Effector memory CD4-positive, alpha-beta T cell (primary cell): ENCODE measurements around the gene FEM1C.

Experiments used
- DNase-seq, 3 donors: peaks; one replicate each; pipeline ENCODE4 v3.0.0-alpha.2; 2020
- H3K27ac ChIP-seq: 2 replicates; pipeline ENCODE4 v1.7.0; 2013; ENCODE audit warnings: mild to moderate bottlenecking, low read length, moderate library complexity; ENCODE audit not compliant: insufficient read depth, poor library complexity, severe bottlenecking
- H3K27me3 ChIP-seq: replicated peaks from 2 replicates; pipeline ENCODE4 v1.7.0; 2013; ENCODE audit warnings: mild to moderate bottlenecking, low read length; ENCODE audit not compliant: insufficient read depth, control insufficient read depth, poor library complexity, severe bottlenecking
- H3K36me3 ChIP-seq: 2 replicates; pipeline ENCODE4 v1.7.0; 2013; ENCODE audit warnings: mild to moderate bottlenecking, low read length, moderate library complexity; ENCODE audit not compliant: control insufficient read depth, insufficient read depth
- H3K4me1 ChIP-seq: 2 replicates; pipeline ENCODE4 v1.7.0; 2013; ENCODE audit warnings: low read length, mild to moderate bottlenecking; ENCODE audit not compliant: control insufficient read depth, insufficient read depth, poor library complexity, severe bottlenecking
- H3K4me3 ChIP-seq: 2 replicates; pipeline ENCODE4 v1.7.0; 2013; ENCODE audit warnings: low read length, low read depth, mild to moderate bottlenecking; ENCODE audit not compliant: insufficient read depth, poor library complexity, severe bottlenecking
- H3K9me3 ChIP-seq: 2 replicates; pipeline ENCODE4 v1.7.0; 2013; ENCODE audit warnings: mild to moderate bottlenecking, low read length, moderate library complexity; ENCODE audit not compliant: control insufficient read depth
- total RNA-seq, 3 donors: gene quantifications; one replicate each; lab custom pipeline; 2026; lab: John Stamatoyannopoulos, UW

The FEM1C gene, protein sequence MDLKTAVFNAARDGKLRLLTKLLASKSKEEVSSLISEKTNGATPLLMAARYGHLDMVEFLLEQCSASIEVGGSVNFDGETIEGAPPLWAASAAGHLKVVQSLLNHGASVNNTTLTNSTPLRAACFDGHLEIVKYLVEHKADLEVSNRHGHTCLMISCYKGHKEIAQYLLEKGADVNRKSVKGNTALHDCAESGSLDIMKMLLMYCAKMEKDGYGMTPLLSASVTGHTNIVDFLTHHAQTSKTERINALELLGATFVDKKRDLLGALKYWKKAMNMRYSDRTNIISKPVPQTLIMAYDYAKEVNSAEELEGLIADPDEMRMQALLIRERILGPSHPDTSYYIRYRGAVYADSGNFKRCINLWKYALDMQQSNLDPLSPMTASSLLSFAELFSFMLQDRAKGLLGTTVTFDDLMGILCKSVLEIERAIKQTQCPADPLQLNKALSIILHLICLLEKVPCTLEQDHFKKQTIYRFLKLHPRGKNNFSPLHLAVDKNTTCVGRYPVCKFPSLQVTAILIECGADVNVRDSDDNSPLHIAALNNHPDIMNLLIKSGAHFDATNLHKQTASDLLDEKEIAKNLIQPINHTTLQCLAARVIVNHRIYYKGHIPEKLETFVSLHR
- total RNA-seq = 59.4 to 111 (median 77.8) reads per million in 3 donors

DNA sequence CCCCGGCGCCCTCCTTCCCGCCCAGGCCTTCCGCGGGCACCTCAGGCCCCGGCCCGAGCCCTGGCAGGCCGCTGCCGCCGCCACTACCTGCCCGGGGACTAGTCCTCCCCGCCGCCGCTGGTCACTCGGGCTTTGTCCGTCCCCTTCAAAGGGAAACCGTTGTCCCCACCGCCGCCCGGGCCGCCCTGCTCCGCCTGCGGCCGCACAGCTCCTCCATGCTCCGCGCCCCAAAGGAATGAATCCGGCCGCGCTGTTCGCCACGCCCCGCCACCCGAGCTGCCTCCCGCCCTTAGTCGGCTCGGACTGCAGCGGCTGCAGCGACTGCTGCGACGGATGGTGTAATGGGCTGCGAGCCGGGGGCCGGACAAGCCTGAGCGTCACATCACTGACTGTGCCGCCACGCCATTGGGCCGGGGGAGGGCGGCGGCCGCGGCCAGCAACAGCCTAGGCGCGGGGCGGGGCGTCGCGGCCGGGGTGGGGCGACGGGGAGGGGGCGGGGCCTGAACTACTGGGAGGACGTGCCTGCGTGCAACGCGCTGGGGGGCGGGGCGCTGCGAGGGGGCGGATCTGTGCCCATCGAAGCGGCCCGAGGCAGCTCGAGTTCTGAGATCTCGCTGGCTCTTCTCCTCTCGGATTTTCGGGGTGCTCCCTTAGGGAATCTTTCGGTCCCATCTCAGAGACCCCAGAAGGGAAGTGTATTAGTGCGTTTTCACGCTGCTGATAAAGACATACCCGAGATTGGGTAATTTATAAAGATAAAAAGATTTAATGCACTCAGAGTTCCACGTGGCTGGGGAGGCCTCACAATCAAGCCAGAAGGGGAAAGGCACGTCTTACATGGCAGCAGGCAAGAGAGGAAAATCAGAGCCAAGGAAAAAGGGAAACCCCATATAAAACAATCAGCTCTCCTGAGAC lies at the start of gene FEM1C:
Gene FEM1C, minus strand, starts transcription at position 340 of the 915 bp plus-strand sequence. CDS start 1,282 bp downstream, outside the sequence.
- H3K4me1 ChIP-seq = peaks cover 24% of the 10 kb centered on the region
- peaks cover 7% of the 10 kb centered on the region for H3K9me3 ChIP-seq
- H3K27ac ChIP-seq = peak within 1 kb of the TSS; percentile 94
- H3K36me3 ChIP-seq = no peaks in the 10 kb centered on the region
- DNase-seq = peak; percentile 92 to 94 (median 93)
- no peaks in the 10 kb centered on the region for H3K27me3 ChIP-seq
- peak within 1 kb of the TSS; percentile 98 for H3K4me3 ChIP-seq

- no peaks in the 10 kb centered on the region for H3K36me3 ChIP-seq
- no peaks in the 10 kb centered on the region for H3K27me3 ChIP-seq
- no peak overlapping the region for H3K4me3 ChIP-seq
- H3K4me1 ChIP-seq = no peaks in the 10 kb centered on the region
- no peak overlapping the region for H3K27ac ChIP-seq
- H3K9me3 ChIP-seq = no peaks in the 10 kb centered on the region
- no peak for DNase-seq
Measured at GRCh38 chr5:115589043-115589442, 44.5 kb upstream of the FEM1C start.

- Histone ChIP-seq H3K4me1 (no peaks in the 10 kb centered on the region), H3K27me3 (no peaks in the 10 kb centered on the region), H3K9me3 (no peaks in the 10 kb centered on the region), H3K4me3 (no peak overlapping the region), H3K36me3 (no peaks in the 10 kb centered on the region), H3K27ac (no peak overlapping the region)
- no peak for DNase-seq
Measured at GRCh38 chr5:115588640-115589039, 44.1 kb upstream of the FEM1C start.

DNA sequence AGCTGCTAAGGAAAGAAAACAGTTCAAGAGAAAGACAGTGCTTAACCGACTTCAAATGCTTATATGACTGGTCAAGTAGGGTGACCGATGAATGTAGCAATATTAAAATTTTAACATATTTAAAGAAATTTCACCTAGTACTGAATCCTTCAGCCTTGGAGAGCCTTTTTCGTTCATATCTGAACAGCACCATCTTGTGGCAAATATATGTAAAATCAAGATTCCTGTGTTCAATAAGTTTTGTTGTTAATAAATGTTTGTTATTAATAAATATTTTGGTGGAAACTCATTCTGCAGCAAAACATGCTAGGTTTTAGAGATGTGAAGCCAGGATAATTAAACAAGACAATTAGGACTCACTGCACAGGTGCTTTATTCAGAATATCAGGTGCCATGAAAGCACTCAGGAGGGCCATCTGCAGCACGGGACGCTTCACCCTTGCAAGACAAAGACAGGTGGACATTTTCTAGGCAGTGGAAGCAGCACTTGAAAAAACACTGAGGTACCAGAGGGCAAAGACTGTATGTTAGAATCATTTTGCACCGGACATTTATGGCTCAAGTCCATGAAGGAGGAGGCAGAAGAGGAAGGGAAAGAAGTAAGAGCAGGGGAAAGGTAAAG lies 42.1 kb upstream of the FEM1C start:
- DNase-seq = no peak
- H3K27me3 ChIP-seq = no peaks in the 10 kb centered on the region
- H3K4me1 ChIP-seq = no peaks in the 10 kb centered on the region
- H3K36me3 ChIP-seq = no peaks in the 10 kb centered on the region
- H3K4me3 ChIP-seq = no peak overlapping the region
- no peaks in the 10 kb centered on the region for H3K9me3 ChIP-seq
- H3K27ac ChIP-seq = no peak overlapping the region

- Histone ChIP-seq H3K27ac (no peak overlapping the region), H3K4me3 (no peak overlapping the region)
- no peak for DNase-seq
Measured at GRCh38 chr5:115585265-115585664, 40.7 kb upstream of the FEM1C start.

DNA sequence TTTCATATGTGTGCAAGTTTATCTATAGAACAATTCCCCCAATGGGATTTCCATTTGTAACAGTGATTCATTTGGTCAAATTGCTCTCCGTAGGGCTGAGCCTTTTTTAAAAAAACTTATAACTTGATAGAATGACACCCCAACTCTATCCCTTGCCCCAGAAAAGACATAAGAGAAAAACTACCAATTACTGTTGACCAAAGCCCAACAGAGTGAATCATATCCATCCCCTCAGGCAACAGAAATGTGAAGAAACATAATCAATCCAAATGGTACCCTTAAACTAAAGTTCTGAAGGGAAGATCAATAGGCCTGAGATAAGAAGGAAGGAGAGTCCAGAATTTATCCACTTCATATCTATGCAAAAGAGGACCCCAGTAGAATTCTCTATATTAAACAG lies 39.9 kb upstream of the FEM1C start:
- Histone ChIP-seq H3K4me1 (no peaks in the 10 kb centered on the region), H3K4me3 (no peak overlapping the region)

More at GRCh38 chr5:115585265-115585664, 40.7 kb upstream of the FEM1C start:
- Histone ChIP-seq H3K36me3 (no peaks in the 10 kb centered on the region), H3K4me1 (no peaks in the 10 kb centered on the region), H3K27me3 (no peaks in the 10 kb centered on the region), H3K9me3 (no peaks in the 10 kb centered on the region)

GRCh38 chr5:115583474-115583873 lies 38.9 kb upstream of the FEM1C start:
- no peaks in the 10 kb centered on the region for H3K36me3 ChIP-seq
- no peaks in the 10 kb centered on the region for H3K4me1 ChIP-seq
- no peaks in the 10 kb centered on the region for H3K27me3 ChIP-seq
- H3K27ac ChIP-seq = no peak overlapping the region
- DNase-seq = no peak
- H3K9me3 ChIP-seq = no peaks in the 10 kb centered on the region
- H3K4me3 ChIP-seq = no peak overlapping the region

More for the DNA sequence above, 39.9 kb upstream of the FEM1C start:
- no peak for DNase-seq
- Histone ChIP-seq H3K27me3 (no peaks in the 10 kb centered on the region), H3K36me3 (no peaks in the 10 kb centered on the region), H3K9me3 (no peaks in the 10 kb centered on the region), H3K27ac (no peak overlapping the region)

DNA sequence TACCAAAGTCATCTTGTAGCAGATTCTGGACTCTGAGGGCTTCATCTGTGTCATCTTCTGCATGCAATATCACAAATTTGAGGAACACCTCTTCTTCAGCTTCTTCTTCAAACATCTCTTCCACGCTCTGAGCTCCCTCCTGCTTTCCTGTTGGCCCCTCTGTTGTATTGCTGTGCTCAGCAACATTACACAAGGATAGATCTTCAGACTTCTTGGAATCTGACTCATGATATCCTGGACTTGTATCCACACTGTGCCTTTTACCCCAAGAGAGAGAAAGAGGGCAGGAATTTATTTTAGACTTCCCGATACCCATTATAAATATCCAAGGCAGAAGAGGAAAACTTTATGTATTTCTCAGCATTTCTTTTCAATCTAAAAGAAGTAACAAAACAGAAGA lies 36.4 kb upstream of the FEM1C start:
- H3K9me3 ChIP-seq = no peaks in the 10 kb centered on the region
- H3K27me3 ChIP-seq = no peaks in the 10 kb centered on the region
- DNase-seq = no peak
- H3K36me3 ChIP-seq = no peaks in the 10 kb centered on the region
- no peak overlapping the region for H3K27ac ChIP-seq
- H3K4me3 ChIP-seq = no peak overlapping the region
- no peaks in the 10 kb centered on the region for H3K4me1 ChIP-seq

- H3K36me3 ChIP-seq = no peaks in the 10 kb centered on the region
- H3K4me3 ChIP-seq = no peak overlapping the region
- H3K27ac ChIP-seq = no peak overlapping the region
- no peaks in the 10 kb centered on the region for H3K4me1 ChIP-seq
- no peaks in the 10 kb centered on the region for H3K9me3 ChIP-seq
- no peaks in the 10 kb centered on the region for H3K27me3 ChIP-seq
- no peak for DNase-seq
Measured at GRCh38 chr5:115579747-115580173, 35.2 kb upstream of the FEM1C start.
